ENCODE measurements around the gene CFAP68.

CFAP68 gene

DNA sequence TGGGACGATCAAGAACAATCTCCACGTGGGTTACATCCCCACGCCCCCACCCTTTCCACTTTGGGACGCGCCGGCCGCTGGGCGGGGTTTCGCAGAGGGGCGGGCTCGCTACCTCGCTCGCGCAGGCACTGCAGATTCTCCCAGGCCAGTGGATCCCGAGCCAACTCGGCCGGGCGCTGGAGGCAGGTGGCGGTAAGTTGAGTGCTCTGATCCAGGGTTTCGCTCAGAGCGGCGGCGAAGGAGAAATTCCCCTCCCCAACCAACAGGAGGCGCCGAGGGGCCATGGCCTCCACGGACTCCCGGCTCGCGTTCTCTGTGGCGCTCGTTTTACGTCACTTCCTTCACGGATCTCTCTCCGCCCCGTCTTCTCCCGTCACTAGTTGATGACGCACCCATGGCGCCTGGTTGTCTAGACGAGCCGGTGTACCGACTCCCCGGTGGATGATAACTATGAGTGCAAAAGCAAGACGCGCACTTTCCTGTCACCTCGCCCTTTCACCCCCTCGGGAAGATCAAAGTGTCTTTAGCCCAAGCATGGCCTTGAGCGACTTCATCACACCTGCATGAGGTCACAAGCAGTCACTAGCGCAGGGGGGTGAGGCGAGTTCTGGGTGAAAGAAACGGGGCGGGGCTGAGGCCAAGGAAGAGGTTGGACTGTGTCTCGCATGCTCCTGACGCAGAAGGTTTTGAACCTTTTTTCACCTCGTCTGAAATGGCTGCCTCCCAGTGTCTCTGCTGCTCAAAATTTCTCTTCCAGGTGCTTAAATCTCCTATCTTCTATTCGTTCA is at the start of gene CFAP68, which contains the start of gene FDXACB1:
TSS of gene CFAP68 (plus strand) at position 693 of the 788 bp plus-strand sequence. CDS start at position 713, 20 bp downstream.
TSS of gene FDXACB1 (minus strand) at position 317 of the 788 bp plus-strand sequence. CDS start at position 284, 33 bp downstream.
- DNase-seq, result peak; percentile 97 to 98

DNA sequence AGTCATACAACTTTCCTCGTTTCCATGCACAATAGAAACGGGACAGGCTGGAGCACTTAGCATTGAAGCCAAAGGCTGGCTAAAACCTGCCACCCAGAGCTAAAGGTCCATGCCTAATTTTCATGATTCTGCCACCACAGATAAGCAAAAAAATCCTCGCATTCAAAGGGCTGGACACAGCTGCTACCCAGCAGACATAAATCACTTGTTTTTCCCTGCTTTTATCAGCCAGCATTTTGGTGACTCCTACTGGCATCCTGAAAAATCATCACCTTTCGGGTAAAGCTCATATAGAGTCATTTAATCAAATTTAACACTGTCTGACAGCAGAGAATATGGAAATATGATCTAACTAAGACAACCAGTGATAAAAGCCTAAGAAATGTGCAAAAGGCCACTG is 45.8 kb upstream of the CFAP68 start:
- peak in 1 of 2 experiments; percentile 32 for DNase-seq

GRCh38 chr11:111834432-111835163 is 44.7 kb upstream of the CFAP68 start:
- DNase-seq, result no peak

GRCh38 chr11:111835665-111836064 is 43.7 kb upstream of the CFAP68 start:
- DNase-seq, result no peak

- DNase-seq, result no peak
Observed at GRCh38 chr11:111836162-111836561, 43.2 kb upstream of the CFAP68 start.

- no peak for DNase-seq
Observed at GRCh38 chr11:111836721-111837120, 42.6 kb upstream of the CFAP68 start.

DNA sequence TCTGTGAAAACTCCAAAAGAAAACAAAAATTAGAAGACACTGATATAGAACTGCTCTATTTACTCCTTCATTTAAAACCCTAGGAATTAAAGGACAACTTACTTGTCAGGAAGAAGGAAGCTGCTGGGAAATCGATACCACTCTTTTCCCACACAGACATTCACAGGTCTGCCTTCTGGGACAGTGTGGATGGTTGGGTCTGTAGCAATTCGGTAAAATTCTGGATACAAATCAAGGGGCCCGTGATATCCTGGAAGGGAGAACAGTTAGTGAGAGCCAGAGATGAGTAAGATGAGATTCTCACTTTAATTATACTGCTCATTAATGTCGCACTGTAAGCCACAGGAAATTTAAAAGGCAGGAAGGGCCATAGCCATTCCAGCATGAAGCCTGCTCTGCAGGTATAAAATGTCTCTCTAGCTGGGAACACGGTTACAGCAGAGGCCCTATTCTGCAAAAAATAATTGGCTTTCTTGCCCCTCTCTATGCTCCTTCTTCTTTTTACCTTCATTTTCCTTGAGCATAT is 41.9 kb upstream of the CFAP68 start:
- DNase-seq, result no peak

- no peak for DNase-seq
Observed at GRCh38 chr11:111838054-111838453, 41.3 kb upstream of the CFAP68 start.

DNA sequence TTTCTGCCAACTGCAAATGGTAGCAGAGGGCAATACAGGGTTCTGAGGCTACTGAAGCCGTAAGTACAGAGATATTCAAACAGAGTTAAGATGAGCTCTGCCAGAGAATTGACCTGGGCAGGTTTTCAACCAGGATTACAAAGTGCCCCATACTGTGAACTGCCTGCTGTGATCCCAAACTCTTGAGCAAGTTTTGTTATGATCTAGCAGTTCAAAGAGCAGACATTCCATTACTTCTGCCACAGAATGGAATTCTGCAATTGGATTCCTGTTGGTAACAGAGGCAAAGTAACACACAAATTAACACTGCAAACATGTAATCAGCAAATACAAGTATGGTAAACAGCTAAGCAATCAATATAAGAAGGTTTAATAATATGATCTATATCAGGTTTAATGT is 39.2 kb upstream of the CFAP68 start:
- no peak for DNase-seq

DNA sequence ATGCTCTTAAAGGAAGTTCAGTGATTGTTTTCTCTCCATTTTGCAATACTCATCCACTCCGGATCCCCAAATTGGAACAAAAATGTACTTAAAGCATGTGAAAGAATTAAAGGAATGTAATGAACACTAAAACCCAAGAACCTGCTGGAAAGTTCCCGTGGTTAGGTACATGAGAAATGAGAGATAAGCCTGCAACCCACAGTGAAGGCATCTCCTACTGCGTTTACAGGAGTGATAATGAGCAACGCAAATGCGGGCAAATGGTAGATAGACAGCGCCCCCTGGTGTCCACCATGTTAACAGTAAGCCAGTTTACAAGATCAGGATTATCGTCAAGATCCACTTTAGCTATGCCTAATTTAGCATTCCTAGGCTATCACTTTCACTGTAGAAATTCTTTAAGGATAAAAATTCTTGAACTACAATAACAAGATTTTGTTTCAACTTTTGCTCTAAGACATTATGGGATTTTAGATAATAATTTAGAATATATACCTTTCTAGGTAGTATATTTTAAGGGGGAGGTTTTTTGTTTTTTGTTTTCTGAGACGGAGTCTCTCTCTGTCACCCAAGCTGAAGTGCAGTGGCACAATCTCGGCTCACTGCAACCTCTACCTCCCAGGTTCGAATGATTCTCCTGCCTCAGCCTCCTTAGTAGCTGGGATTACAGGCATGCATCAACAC is 37.8 kb upstream of the CFAP68 start:
- DNase-seq, result peak; percentile 34 to 71

DNA sequence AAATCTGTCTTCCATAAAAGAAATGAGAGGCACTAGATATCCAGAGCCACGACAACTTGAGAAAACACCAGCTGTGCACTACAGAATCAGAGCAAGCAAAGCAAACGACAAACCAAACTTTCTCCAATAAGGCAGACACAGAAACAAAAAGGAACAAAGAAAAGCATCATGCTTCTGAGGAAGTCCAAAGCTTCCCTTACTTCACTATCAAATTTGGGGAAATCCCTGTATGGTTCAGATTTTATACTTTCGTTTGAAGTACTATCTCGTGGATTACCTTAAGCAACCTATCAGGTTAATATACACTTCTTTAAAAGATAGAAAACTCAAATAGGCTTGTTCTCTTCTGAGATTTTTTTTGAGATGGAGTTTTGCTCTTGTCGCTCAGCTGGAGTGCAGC is 35.7 kb upstream of the CFAP68 start:
- no peak for DNase-seq

- DNase-seq, result no peak
Observed at GRCh38 chr11:111845276-111846028, 33.9 kb upstream of the CFAP68 start.

GRCh38 chr11:111846063-111846462 is 33.3 kb upstream of the CFAP68 start:
- no peak for DNase-seq

GRCh38 chr11:111846636-111847035 is 32.7 kb upstream of the CFAP68 start:
- DNase-seq, result no peak

GRCh38 chr11:111849631-111850030 is 29.7 kb upstream of the CFAP68 start:
- DNase-seq, result no peak

DNA sequence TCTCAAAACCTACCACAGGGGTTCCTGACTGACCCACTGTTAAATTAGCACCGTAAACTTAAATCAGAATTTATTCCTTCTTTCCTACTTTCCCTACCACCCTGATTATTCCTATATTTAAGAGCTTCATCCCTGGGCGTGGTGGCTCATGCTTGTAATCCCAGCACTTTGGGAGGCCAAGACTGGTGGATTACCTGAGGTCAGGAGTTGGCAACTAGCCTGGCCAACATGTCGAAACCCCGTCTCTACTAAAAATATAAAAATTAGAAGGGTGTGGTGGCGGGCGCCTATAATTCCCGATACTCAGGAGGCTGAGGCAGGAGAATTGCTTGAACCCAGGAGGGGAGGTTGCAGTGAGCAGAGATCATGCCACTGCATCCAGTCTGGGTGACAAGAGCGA is 28.3 kb upstream of the CFAP68 start:
- no peak for DNase-seq

GRCh38 chr11:111851636-111852035 is 27.7 kb upstream of the CFAP68 start:
- DNase-seq, result peak in 1 of 2 experiments; percentile 3

DNA sequence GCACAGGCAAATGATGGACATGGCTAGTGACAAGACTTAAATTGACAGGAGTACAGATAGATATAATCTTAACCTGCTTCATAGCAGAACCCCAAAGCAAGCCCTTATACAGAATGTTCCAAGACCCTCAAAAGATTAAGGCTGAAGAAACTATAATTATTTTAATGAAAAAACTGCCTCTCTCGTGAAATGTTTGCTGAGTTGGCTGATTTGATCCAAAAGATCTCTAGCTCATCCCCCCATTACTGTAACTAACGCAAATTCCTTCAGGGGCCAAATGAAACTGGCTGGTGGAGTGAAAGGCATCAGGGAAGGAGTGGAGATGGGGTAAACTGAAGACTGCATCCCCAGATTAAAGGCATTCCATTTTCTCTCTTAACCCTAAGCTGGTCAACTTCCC is 27.2 kb upstream of the CFAP68 start:
- DNase-seq, result no peak

DNA sequence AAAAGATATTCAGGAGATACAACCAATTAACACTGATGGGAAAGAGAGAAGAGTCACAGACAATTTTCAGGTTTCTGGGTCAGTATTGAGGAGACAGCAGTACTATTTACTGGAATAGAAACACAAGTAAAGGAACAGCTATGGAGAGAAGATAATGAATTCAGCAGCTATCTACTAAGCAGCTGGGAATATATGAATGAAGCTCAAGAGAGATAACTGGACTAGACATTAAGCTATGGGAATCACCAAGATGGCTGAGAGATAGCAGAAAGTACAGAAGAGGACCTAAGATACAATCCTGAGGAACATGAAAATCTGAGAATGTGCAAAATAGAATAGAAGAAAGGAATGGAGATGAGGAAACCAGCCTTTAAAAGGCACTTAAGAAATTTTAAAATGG is 23.8 kb upstream of the CFAP68 start:
- no peak for DNase-seq

DNA sequence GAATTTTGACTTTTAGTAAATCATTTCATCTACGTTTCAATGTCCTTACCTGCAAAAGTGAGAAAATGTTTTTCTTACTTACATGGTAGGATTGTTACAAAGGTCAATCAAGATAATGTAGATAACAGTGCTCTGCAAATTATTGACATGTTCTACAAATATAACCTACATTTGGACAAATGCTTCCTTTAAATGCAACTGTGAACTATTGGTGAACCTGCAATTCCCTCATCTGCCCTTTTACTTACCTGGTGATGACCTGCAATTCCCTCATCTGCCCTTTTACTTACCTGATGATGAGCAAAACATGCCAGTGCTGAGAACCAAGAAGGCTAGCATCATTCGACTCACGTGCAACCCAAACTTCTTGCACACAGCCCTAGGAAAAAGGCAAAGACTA is 19.1 kb upstream of the CFAP68 start:
- no peak for DNase-seq

DNA sequence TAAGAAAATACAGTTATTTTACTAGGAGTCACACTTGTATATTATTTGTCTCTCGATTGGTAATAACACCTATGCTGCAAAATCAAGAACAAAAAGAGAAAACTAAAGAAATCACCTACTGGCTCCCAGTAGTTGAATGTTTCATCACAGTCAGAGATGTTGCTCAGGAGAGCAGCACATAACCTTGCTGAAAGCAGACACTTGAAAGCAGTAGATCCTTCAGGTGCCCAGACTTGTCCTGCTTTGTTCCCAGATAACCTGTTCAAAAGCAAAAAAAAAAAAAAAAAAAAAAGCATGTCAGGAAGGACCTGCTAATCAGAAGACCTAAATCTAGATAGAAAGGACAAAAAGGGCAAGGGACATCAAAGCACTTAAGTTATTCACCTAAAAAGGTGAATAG is 9.2 kb upstream of the CFAP68 start:
- no peak for DNase-seq

DNA sequence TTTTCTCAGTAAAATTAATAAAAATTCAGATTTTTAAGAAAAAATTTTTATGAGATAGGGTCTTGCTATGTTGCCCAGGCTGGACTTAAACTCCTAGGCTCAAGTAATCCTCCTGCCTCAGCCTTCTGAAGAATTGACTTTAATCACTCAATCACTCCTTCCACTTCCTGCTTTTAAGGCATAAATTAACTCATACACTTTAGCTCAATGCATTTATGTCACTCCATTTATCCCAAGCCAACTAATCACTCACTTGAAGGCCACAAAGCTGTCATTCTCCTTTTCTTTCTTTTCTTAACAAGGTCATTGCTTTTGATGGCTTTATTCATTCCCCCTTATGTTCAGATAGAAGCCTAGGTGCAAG is 8.8 kb upstream of the CFAP68 start:
- no peak for DNase-seq

Data from NCI-H524 (cell line).